Panc1 (cell line): ENCODE data around the gene HLA-B. TPM values are rescaled to one million over a fixed set of nuclear protein-coding genes. Genes with fewer than 3 reads are reported as not detected.

Experiments
- ATAC-seq: fragments of 200-7000 bp; cut with Tn5 transposase; 2 replicates; pipeline ENCODE4 v1.9.1; 2020; ENCODE audit warnings: mild to moderate bottlenecking, moderate library complexity
- BruUV-seq: library from RNA; stranded (reverse); fragments of 400-500 nt; replicated peaks from 2 replicates; lab custom pipeline; 2021; lab: Mats Ljungman, UMichigan
- CTCF ChIA-PET: fragments of 300-600 bp; sonication (Branson Sonifier 250); formaldehyde crosslinking; loops from one replicate; lab custom pipeline; 2022; ENCODE audit warnings: antibody characterized with exemption; lab: Charles Lee
- POLR2A ChIA-PET: fragments of 300-600 bp; sonication (Branson Sonifier 250); formaldehyde crosslinking; loops from one replicate; lab custom pipeline; 2022; ENCODE audit warnings: antibody characterized with exemption; lab: Charles Lee
- DNase-seq: peaks from one replicate; pipeline ENCODE4 v3.0.0-alpha.2; 2010; ENCODE audit warnings: low read depth, low spot score
- H3K27ac ChIP-seq: 2 replicates; pipeline ENCODE4 v1.5.1; 2011; ENCODE audit warnings: mild to moderate bottlenecking, low read length, inconsistent platforms
- H3K27me3 ChIP-seq: fragments of 200-500 bp; sonication (Bioruptor generic); 2 replicates; pipeline ENCODE4 v1.6.0; 2014; ENCODE audit warnings: low read length, inconsistent platforms; ENCODE audit not compliant: control insufficient read depth, insufficient read depth
- H3K36me3 ChIP-seq: fragments of 200-500 bp; sonication (Bioruptor generic); 2 replicates; pipeline ENCODE4 v1.5.1; 2014; ENCODE audit warnings: inconsistent platforms, mild to moderate bottlenecking, low read length, moderate library complexity; ENCODE audit not compliant: control insufficient read depth, insufficient read depth
- H3K4me1 ChIP-seq: 2 replicates; pipeline ENCODE4 v1.5.1; 2011; ENCODE audit warnings: inconsistent platforms, mild to moderate bottlenecking, low read length, moderate library complexity; ENCODE audit not compliant: control insufficient read depth, insufficient read depth
- H3K4me3 ChIP-seq, 2 experiments: 2 replicates each; pipeline ENCODE4 v1.5.1; 2011 to 2012; ENCODE audit warnings: low read depth in 2 of 2, low read length in 2 of 2, mild to moderate bottlenecking in 2 of 2, inconsistent platforms in 1 of 2, moderate library complexity in 1 of 2
- H3K9me3 ChIP-seq: fragments of 200-500 bp; sonication (Bioruptor generic); 2 replicates; pipeline ENCODE4 v1.5.1; 2014; ENCODE audit warnings: low read depth, mild to moderate bottlenecking, inconsistent platforms, low read length, moderate library complexity; ENCODE audit not compliant: control insufficient read depth, insufficient read depth
- CTCF ChIP-seq: fragments of 450-650 bp; IDR thresholded peaks from 2 replicates; pipeline ENCODE4 v1.5.1; 2017; ENCODE audit warnings: mild to moderate bottlenecking
- POLR2AphosphoS5 ChIP-seq: IDR thresholded peaks from 2 replicates; pipeline ENCODE4 v1.6.1; 2012; ENCODE audit warnings: mild to moderate bottlenecking, low read depth, low read length, moderate library complexity
- REST ChIP-seq, 2 experiments: IDR thresholded peaks; 2 replicates each; pipeline ENCODE4 v1.6.1; 2011 to 2012; ENCODE audit warnings: low read depth in 2 of 2, control low read depth in 1 of 2, low read length in 1 of 2, mild to moderate bottlenecking in 1 of 2, moderate library complexity in 1 of 2; ENCODE audit not compliant: insufficient read depth in 1 of 2
- SIN3A ChIP-seq: IDR thresholded peaks from 2 replicates; pipeline ENCODE4 v1.6.1; 2012; ENCODE audit warnings: low read depth, mild to moderate bottlenecking, low read length, moderate library complexity, borderline replicate concordance; ENCODE audit not compliant: insufficient read depth
- TCF7L2 ChIP-seq: IDR thresholded peaks from 2 replicates; pipeline ENCODE4 v1.6.1; 2011; ENCODE audit warnings: mild to moderate bottlenecking, low read depth, low read length, inconsistent platforms
- in situ Hi-C: cut with HindIII; loops from 2 replicates; pipeline ENCODE4 v1.10.0; 2016; ENCODE audit warnings: low sequenced_read_pairs, low pct_unique_long_range_greater_than_20kb
- intact Hi-C: fragments of 100-400 bp; cut with micrococcal nuclease; formaldehyde crosslinking; loops from one replicate; pipeline ENCODE4 v1.10.0; 2022; ENCODE audit not compliant: unreplicated experiment
- total RNA-seq: library from RNA; stranded (reverse); gene quantifications from one replicate; pipeline ENCODE4 v1.2.1, GENCODE V29; 2021; ENCODE audit not compliant: unreplicated experiment

Gene HLA-B
- total RNA-seq, 1 experiment from 2014 or later = 191 TPM

- Histone ChIP-seq H3K9me3 (no peaks in the 10 kb centered on the region), H3K27me3 (peaks cover 32% of the 10 kb centered on the region), H3K4me3 (no peak overlapping the region), H3K36me3 (no peaks in the 10 kb centered on the region), H3K4me1 (no peaks in the 10 kb centered on the region), H3K27ac (no peak overlapping the region)
- no TSS peak for BruUV-seq
- no peak for DNase-seq
- intact Hi-C loops (no loop called here), in situ Hi-C loops (no loop called here)
- ATAC-seq = no peak
- POLR2A ChIA-PET = no interaction called here
- CTCF ChIA-PET = no interaction called here
- no peak for TF ChIP-seq TCF7L2
- TF ChIP-seq POLR2AphosphoS5 = no peak
- no peak for TF ChIP-seq CTCF
- TF ChIP-seq REST (IDR thresholded peaks at IDR 0.05; ENCODE audit: insufficient read depth in 1 of 2, low read depth in 2 of 2, low read length in 1 of 2) = no peak
- TF ChIP-seq SIN3A = no peak
Measured at GRCh38 chr6:31363811-31364210, 6.8 kb upstream of the HLA-B start.

GRCh38 chr6:31362751-31363150, 5.8 kb upstream of the HLA-B start:
- BruUV-seq = no TSS peak
- Histone ChIP-seq H3K4me3 (no peak overlapping the region), H3K4me1 (no peaks in the 10 kb centered on the region), H3K27me3 (peaks cover 32% of the 10 kb centered on the region), H3K36me3 (no peaks in the 10 kb centered on the region), H3K9me3 (no peaks in the 10 kb centered on the region), H3K27ac (no peak overlapping the region)
- ATAC-seq (no peak), DNase-seq (no peak)
- intact Hi-C loops (no loop called here), in situ Hi-C loops (no loop called here)
- ChIA-PET CTCF (no interaction called here), POLR2A (no interaction called here)
- no peak for TF ChIP-seq CTCF
- TF ChIP-seq TCF7L2 = no peak
- TF ChIP-seq REST (IDR thresholded peaks at IDR 0.05; ENCODE audit: insufficient read depth in 1 of 2, low read depth in 2 of 2, low read length in 1 of 2) = no peak
- no peak for TF ChIP-seq SIN3A
- no peak for TF ChIP-seq POLR2AphosphoS5
